GM13976 (cell line): Measurements from ENCODE around the gene CMPK2.

Experiments
- DNase-seq: peaks from one replicate; pipeline ENCODE4 v3.0.0; 2012; ENCODE audit warnings: low spot score
- CTCF ChIP-seq: IDR thresholded peaks from 2 replicates; pipeline ENCODE4 v1.5.1; 2012; ENCODE audit warnings: borderline replicate concordance, mild to moderate bottlenecking; ENCODE audit not compliant: insufficient read depth; ENCODE audit errors: extremely low read depth, missing control alignments, control extremely low read depth
- in situ Hi-C: fragments of 300-500 bp; cut with MboI; formaldehyde crosslinking; loops from one replicate; pipeline ENCODE4 v1.12.0; 2022; ENCODE audit warnings: low sequenced_read_pairs, mixed read lengths, inconsistent platforms; ENCODE audit not compliant: unreplicated experiment

The CMPK2 gene

DNA sequence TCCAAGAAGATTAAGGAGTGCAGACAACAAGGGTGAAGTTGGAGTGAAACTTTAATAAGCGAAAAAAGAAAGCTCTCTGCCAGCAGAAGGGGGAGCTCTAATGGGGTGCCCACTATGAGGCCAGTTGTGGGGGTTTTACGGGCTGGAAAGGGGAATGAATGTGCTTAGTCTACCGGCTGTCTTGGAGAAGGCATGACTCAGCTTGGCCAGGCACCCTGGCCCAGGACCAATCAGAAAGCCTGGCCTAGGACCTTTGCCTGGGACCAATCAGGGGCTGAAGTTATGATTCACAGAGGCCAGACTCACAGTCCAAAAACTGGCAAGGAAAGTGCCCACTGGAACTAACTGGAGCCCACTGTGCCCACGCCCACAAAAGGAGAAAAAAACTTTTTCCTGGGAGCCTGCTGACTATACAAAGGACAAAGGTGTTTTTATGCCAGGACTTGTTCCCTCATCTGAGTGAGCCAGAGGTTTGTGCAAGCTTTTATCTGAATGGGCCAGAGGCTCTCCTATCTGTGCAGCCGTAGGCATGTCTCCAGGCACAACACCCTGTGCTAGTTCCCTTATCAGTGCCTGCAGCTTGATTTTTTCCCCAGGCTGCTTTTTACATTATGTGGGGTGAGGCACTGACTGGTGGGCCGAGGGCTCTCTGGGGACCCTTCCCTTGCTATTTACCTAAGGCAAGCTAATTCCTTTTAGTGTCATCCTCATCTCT, 18.6 kb downstream of the CMPK2 start:
- TF ChIP-seq CTCF, result no peak
- in situ Hi-C loops, result no loop called here
- no peak for DNase-seq

DNA sequence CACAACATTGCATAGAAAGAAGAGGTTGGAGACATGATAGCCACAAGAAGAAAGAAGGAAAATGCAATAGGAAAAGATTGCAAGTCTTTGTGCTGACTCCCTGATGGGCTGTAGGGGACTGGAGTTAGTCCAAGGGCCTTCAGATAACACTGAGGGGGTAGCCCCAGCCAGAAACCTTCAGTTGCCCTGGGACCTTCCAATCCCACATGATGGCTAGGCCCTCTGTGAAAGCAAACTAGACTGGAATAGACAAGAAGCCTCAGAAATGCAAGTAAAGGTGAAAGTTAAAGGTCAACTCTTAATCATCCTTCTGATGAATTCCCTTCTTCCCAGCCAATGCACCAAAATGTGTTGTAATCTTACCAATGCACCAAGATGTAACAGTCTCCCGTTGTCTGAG, 19.2 kb downstream of the CMPK2 start:
- DNase-seq, result no peak
- in situ Hi-C loops, result no loop called here
- TF ChIP-seq CTCF, result no peak

GRCh38 chr2:6845903-6846302, 19.8 kb downstream of the CMPK2 start:
- in situ Hi-C loops, result no loop called here
- TF ChIP-seq CTCF, result no peak
- no peak for DNase-seq

- TF ChIP-seq CTCF, result no peak
- no peak for DNase-seq
- in situ Hi-C loops, result no loop called here
These were observed 20.4 kb downstream of the CMPK2 start for GRCh38 chr2:6845312-6845711.

- no peak for DNase-seq
- in situ Hi-C loops, result no loop called here
- no peak for TF ChIP-seq CTCF
These were observed 24.0 kb downstream of the CMPK2 start for GRCh38 chr2:6841537-6842287.

GRCh38 chr2:6838673-6839319, 26.9 kb downstream of the CMPK2 start:
- no peak for TF ChIP-seq CTCF
- in situ Hi-C loops, result no loop called here
- no peak for DNase-seq
